Mesendoderm (in vitro differentiated cells): Measurements from ENCODE around the gene PAN3.

ENCODE experiments used
- DNase-seq: peaks from one replicate; pipeline ENCODE4 v3.0.0; 2013
- H2AK5ac ChIP-seq: 2 replicates; pipeline ENCODE4 v1.6.1; 2013; ENCODE audit warnings: low read length, inconsistent platforms
- H2BK120ac ChIP-seq: 2 replicates; pipeline ENCODE4 v1.6.1; 2013; ENCODE audit warnings: low read depth, mild to moderate bottlenecking, low read length, moderate library complexity, mixed read lengths
- H2BK15ac ChIP-seq: replicated peaks from 2 replicates; pipeline ENCODE4 v1.6.1; 2013; ENCODE audit warnings: low read depth, mild to moderate bottlenecking, moderate library complexity
- H2BK5ac ChIP-seq: 2 replicates; pipeline ENCODE4 v1.6.1; 2013; ENCODE audit warnings: low read length, inconsistent platforms
- H3K18ac ChIP-seq: 2 replicates; pipeline ENCODE4 v1.6.1; 2013; ENCODE audit warnings: mild to moderate bottlenecking, low read length, mixed read lengths
- H3K23ac ChIP-seq: one replicate; pipeline ENCODE4 v1.6.1; 2013; ENCODE audit warnings: low read length
- H3K27ac ChIP-seq: 2 replicates; pipeline ENCODE4 v1.5.1; 2013; ENCODE audit warnings: low read depth, mild to moderate bottlenecking, inconsistent platforms, low read length, moderate library complexity
- H3K27me3 ChIP-seq: 2 replicates; pipeline ENCODE4 v1.6.1; 2013; ENCODE audit warnings: low read length, control low read depth, mild to moderate bottlenecking, inconsistent platforms; ENCODE audit not compliant: insufficient read depth, poor library complexity
- H3K36me3 ChIP-seq: 2 replicates; pipeline ENCODE4 v1.6.1; 2013; ENCODE audit warnings: low read length, inconsistent platforms; ENCODE audit not compliant: control insufficient read depth, insufficient read depth
- H3K4ac ChIP-seq: one replicate; pipeline ENCODE4 v1.6.1; 2013; ENCODE audit warnings: low read depth, mild to moderate bottlenecking, low read length, moderate library complexity
- H3K4me1 ChIP-seq: 2 replicates; pipeline ENCODE4 v1.6.1; 2013; ENCODE audit warnings: low read depth, low read length, inconsistent platforms; ENCODE audit not compliant: control insufficient read depth
- H3K4me2 ChIP-seq: 2 replicates; pipeline ENCODE4 v1.6.1; 2013; ENCODE audit warnings: low read length
- H3K4me3 ChIP-seq: 2 replicates; pipeline ENCODE4 v1.5.1; 2013; ENCODE audit warnings: mild to moderate bottlenecking, low read length
- H3K56ac ChIP-seq: one replicate; pipeline ENCODE4 v1.6.1; 2013; ENCODE audit warnings: low read length
- H3K79me1 ChIP-seq: 2 replicates; pipeline ENCODE4 v1.6.1; 2013; ENCODE audit warnings: low read length, inconsistent platforms
- H3K79me2 ChIP-seq: 2 replicates; pipeline ENCODE4 v1.6.1; 2013; ENCODE audit warnings: mild to moderate bottlenecking, low read length; ENCODE audit not compliant: control insufficient read depth, insufficient read depth
- H3K9ac ChIP-seq: 2 replicates; pipeline ENCODE4 v1.6.1; 2013; ENCODE audit warnings: low read length, inconsistent platforms
- H4K5ac ChIP-seq: one replicate; pipeline ENCODE4 v1.6.1; 2013; ENCODE audit warnings: low read length
- H4K8ac ChIP-seq: one replicate; pipeline ENCODE4 v1.6.1; 2013; ENCODE audit warnings: low read depth, mild to moderate bottlenecking, control low read depth, low read length, moderate library complexity
- WGBS: extraction: QIAGEN DNeasy Blood & Tissue Kit; methylation state at CpG from one replicate; pipeline ENCODE4 v1.1.7; 2013; ENCODE audit warnings: low lambda C conversion rate, missing lambda C conversion rate; ENCODE audit not compliant: insufficient coverage; ENCODE audit errors: extremely low coverage; 5-methylcytosine and 5-hydroxymethylcytosine counted together

Gene PAN3

GRCh38 chr13:28321756-28322155, 183.4 kb downstream of the PAN3 start:
- H3K23ac ChIP-seq = no peak overlapping the region
- no peak overlapping the region for H3K4me2 ChIP-seq
- H3K79me1 ChIP-seq = no peaks in the 10 kb centered on the region
- WGBS = no CpG with 5 or more reads among the region's 2 CpGs
- H3K79me2 ChIP-seq = no peaks in the 10 kb centered on the region
- no peak overlapping the region for H4K8ac ChIP-seq
- no peaks in the 10 kb centered on the region for H3K4me1 ChIP-seq
- no peak overlapping the region for H3K56ac ChIP-seq
- no peak overlapping the region for H4K5ac ChIP-seq
- no peak overlapping the region for H3K4me3 ChIP-seq
- no peak overlapping the region for H2BK120ac ChIP-seq
- H3K27ac ChIP-seq = no peak overlapping the region
- H2BK5ac ChIP-seq = no peak overlapping the region
- no peak overlapping the region for H3K9ac ChIP-seq
- H3K18ac ChIP-seq = no peak overlapping the region
- no peak for DNase-seq
- H2AK5ac ChIP-seq = no peak overlapping the region
- H3K36me3 ChIP-seq = no peaks in the 10 kb centered on the region
- H3K27me3 ChIP-seq = no peaks in the 10 kb centered on the region
- no peak overlapping the region for H3K4ac ChIP-seq
- no peak overlapping the region for H2BK15ac ChIP-seq

GRCh38 chr13:28322256-28322905, 184.0 kb downstream of the PAN3 start:
- no peaks in the 10 kb centered on the region for H3K79me1 ChIP-seq
- H3K18ac ChIP-seq = no peak overlapping the region
- H2BK120ac ChIP-seq = no peak overlapping the region
- H2AK5ac ChIP-seq = no peak overlapping the region
- no peak overlapping the region for H3K4me3 ChIP-seq
- no peak overlapping the region for H3K9ac ChIP-seq
- no peak overlapping the region for H4K8ac ChIP-seq
- H3K23ac ChIP-seq = no peak overlapping the region
- no peak overlapping the region for H2BK5ac ChIP-seq
- no peaks in the 10 kb centered on the region for H3K27me3 ChIP-seq
- H3K36me3 ChIP-seq = no peaks in the 10 kb centered on the region
- H3K56ac ChIP-seq = no peak overlapping the region
- H4K5ac ChIP-seq = no peak overlapping the region
- H2BK15ac ChIP-seq = no peak overlapping the region
- H3K4ac ChIP-seq = no peak overlapping the region
- no CpG with 5 or more reads among the region's 11 CpGs for WGBS
- H3K4me2 ChIP-seq = no peak overlapping the region
- H3K27ac ChIP-seq = no peak overlapping the region
- H3K79me2 ChIP-seq = no peaks in the 10 kb centered on the region
- no peaks in the 10 kb centered on the region for H3K4me1 ChIP-seq
- no peak for DNase-seq

GRCh38 chr13:28324181-28324789, 185.9 kb downstream of the PAN3 start:
- H3K79me1 ChIP-seq = no peaks in the 10 kb centered on the region
- WGBS = no CpG with 5 or more reads among the region's 4 CpGs

GRCh38 chr13:28325022-28325421, 186.7 kb downstream of the PAN3 start:
- peak overlapping the region; percentile 53 for H3K56ac ChIP-seq
- peaks cover 2% of the 10 kb centered on the region for H3K4me1 ChIP-seq
- no peak overlapping the region for H2BK120ac ChIP-seq
- no peak overlapping the region for H2BK15ac ChIP-seq
- H4K5ac ChIP-seq = no peak overlapping the region
- DNase-seq = no peak
- no peaks in the 10 kb centered on the region for H3K79me2 ChIP-seq
- H2BK5ac ChIP-seq = no peak overlapping the region
- no peak overlapping the region for H3K23ac ChIP-seq
- no CpG with 5 or more reads among the region's 2 CpGs for WGBS
- peak overlapping the region; percentile 61 for H3K18ac ChIP-seq
- no peak overlapping the region for H3K9ac ChIP-seq
- no peaks in the 10 kb centered on the region for H3K36me3 ChIP-seq
- peak overlapping the region; percentile 25 for H2AK5ac ChIP-seq
- H4K8ac ChIP-seq = no peak overlapping the region
- H3K27me3 ChIP-seq = no peaks in the 10 kb centered on the region
- H3K4me3 ChIP-seq = no peak overlapping the region
- no peaks in the 10 kb centered on the region for H3K79me1 ChIP-seq
- no peak overlapping the region for H3K4me2 ChIP-seq
- no peak overlapping the region for H3K27ac ChIP-seq
- H3K4ac ChIP-seq = no peak overlapping the region

More at GRCh38 chr13:28324181-28324789, 185.9 kb downstream of the PAN3 start:
- H3K18ac ChIP-seq = no peak overlapping the region
- H3K9ac ChIP-seq = no peak overlapping the region
- H3K4me2 ChIP-seq = no peak overlapping the region
- H3K4me1 ChIP-seq = no peaks in the 10 kb centered on the region
- no peak overlapping the region for H3K27ac ChIP-seq
- DNase-seq = peak; percentile 87
- H4K5ac ChIP-seq = no peak overlapping the region
- no peaks in the 10 kb centered on the region for H3K36me3 ChIP-seq
- no peak overlapping the region for H4K8ac ChIP-seq
- H3K27me3 ChIP-seq = no peaks in the 10 kb centered on the region
- H3K4ac ChIP-seq = no peak overlapping the region
- no peak overlapping the region for H3K23ac ChIP-seq
- peak overlapping the region; percentile 8 for H3K56ac ChIP-seq
- no peak overlapping the region for H2AK5ac ChIP-seq
- H2BK5ac ChIP-seq = no peak overlapping the region
- H3K79me2 ChIP-seq = no peaks in the 10 kb centered on the region
- no peak overlapping the region for H2BK120ac ChIP-seq
- H2BK15ac ChIP-seq = no peak overlapping the region
- no peak overlapping the region for H3K4me3 ChIP-seq

- DNase-seq = no peak
- H3K9ac ChIP-seq = no peak overlapping the region
- H2BK120ac ChIP-seq = no peak overlapping the region
- H3K79me2 ChIP-seq = no peaks in the 10 kb centered on the region
- no peak overlapping the region for H4K8ac ChIP-seq
- H4K5ac ChIP-seq = no peak overlapping the region
- no peak overlapping the region for H2BK5ac ChIP-seq
- no peak overlapping the region for H3K18ac ChIP-seq
- H3K36me3 ChIP-seq = no peaks in the 10 kb centered on the region
- no peak overlapping the region for H2AK5ac ChIP-seq
- no peak overlapping the region for H3K56ac ChIP-seq
- H3K27ac ChIP-seq = no peak overlapping the region
- peaks cover 2% of the 10 kb centered on the region for H3K4me1 ChIP-seq
- no peak overlapping the region for H3K4ac ChIP-seq
- no peaks in the 10 kb centered on the region for H3K79me1 ChIP-seq
- no peak overlapping the region for H2BK15ac ChIP-seq
- no peak overlapping the region for H3K4me3 ChIP-seq
- no peaks in the 10 kb centered on the region for H3K27me3 ChIP-seq
- WGBS = no CpG with 5 or more reads among the region's 2 CpGs
- no peak overlapping the region for H3K4me2 ChIP-seq
- H3K23ac ChIP-seq = no peak overlapping the region
Measured at GRCh38 chr13:28326056-28326455, 187.7 kb downstream of the PAN3 start.
